BLaER1 (cell line): ENCODE data around the gene DDX42.

ENCODE experiments used
- H3K27ac ChIP-seq: shearing (Covaris generic); formaldehyde crosslinking; 2 replicates; pipeline ENCODE4 v1.8.1; 2022
- H3K27me3 ChIP-seq: shearing (Covaris generic); formaldehyde crosslinking; 2 replicates; pipeline ENCODE4 v1.8.1; 2022
- H3K36me3 ChIP-seq: shearing (Covaris generic); formaldehyde crosslinking; 2 replicates; pipeline ENCODE4 v1.8.1; 2022
- H3K4me1 ChIP-seq: shearing (Covaris generic); formaldehyde crosslinking; 2 replicates; pipeline ENCODE4 v1.8.1; 2022
- H3K4me2 ChIP-seq: shearing (Covaris generic); formaldehyde crosslinking; 2 replicates; pipeline ENCODE4 v1.8.1; 2022
- H3K4me3 ChIP-seq: shearing (Covaris generic); formaldehyde crosslinking; 2 replicates; pipeline ENCODE4 v1.8.1; 2022
- H3K9ac ChIP-seq: shearing (Covaris generic); formaldehyde crosslinking; 2 replicates; pipeline ENCODE4 v1.8.1; 2022
- H3K9me3 ChIP-seq: shearing (Covaris generic); formaldehyde crosslinking; 2 replicates; pipeline ENCODE4 v1.8.1; 2022
- H4K20me1 ChIP-seq: shearing (Covaris generic); formaldehyde crosslinking; 2 replicates; pipeline ENCODE4 v1.8.1; 2022
- Cebpa-rat ChIP-seq: shearing (Covaris generic); IDR thresholded peaks from 2 replicates; pipeline ENCODE4 v1.8.1; 2022

Gene DDX42

GRCh38 chr17:63774141-63774968, at the start of gene DDX42:
Gene DDX42 (plus strand): TSS chr17:63774170. CDS start chr17:63787050, 12,880 bp downstream.
- peaks cover 53% of the 10 kb centered on the region for H3K4me1 ChIP-seq
- H3K27me3 ChIP-seq: no peaks in the 10 kb centered on the region
- H3K27ac ChIP-seq: peak within 1 kb of the TSS; percentile 95
- H3K9me3 ChIP-seq: no peaks in the 10 kb centered on the region
- peak within 1 kb of the TSS; percentile 97 for H3K9ac ChIP-seq
- no peak for TF ChIP-seq Cebpa-rat
- peaks cover 49% of the 10 kb centered on the region for H3K36me3 ChIP-seq
- peak within 1 kb of the TSS; percentile 91 for H3K4me3 ChIP-seq
- H3K4me2 ChIP-seq: peak within 1 kb of the TSS; percentile 97
- peaks cover 91% of the 10 kb centered on the region for H4K20me1 ChIP-seq

- H3K4me2 ChIP-seq: no peak overlapping the region
- H3K4me1 ChIP-seq: peaks cover 7% of the 10 kb centered on the region
- no peak for TF ChIP-seq Cebpa-rat
Observed at GRCh38 chr17:63735691-63736090, 38.3 kb upstream of the DDX42 start.

GRCh38 chr17:63740464-63741142, 33.4 kb upstream of the DDX42 start:
- Histone ChIP-seq H3K9ac (peak overlapping the region; percentile 97), H3K9me3 (no peaks in the 10 kb centered on the region), H3K4me1 (peaks cover 19% of the 10 kb centered on the region), H3K4me3 (peak overlapping the region; percentile 91), H3K27ac (peak overlapping the region; percentile 96), H4K20me1 (peaks cover 9% of the 10 kb centered on the region; the same call in 1 of the 2 replicates), H3K27me3 (no peaks in the 10 kb centered on the region), H3K36me3 (peaks cover 11% of the 10 kb centered on the region), H3K4me2 (peak overlapping the region; percentile 80)
- TF ChIP-seq Cebpa-rat: no peak

More at GRCh38 chr17:63735691-63736090, 38.3 kb upstream of the DDX42 start:
- Histone ChIP-seq H3K9ac (no peak overlapping the region), H3K27me3 (no peaks in the 10 kb centered on the region), H3K9me3 (no peaks in the 10 kb centered on the region), H3K36me3 (peaks cover 37% of the 10 kb centered on the region), H3K27ac (no peak overlapping the region), H3K4me3 (no peak overlapping the region), H4K20me1 (peaks cover 12% of the 10 kb centered on the region)

- Histone ChIP-seq H3K27me3 (no peaks in the 10 kb centered on the region), H3K9ac (peak overlapping the region; percentile 97), H3K9me3 (no peaks in the 10 kb centered on the region), H3K4me2 (peak overlapping the region; percentile 80), H3K36me3 (peaks cover 11% of the 10 kb centered on the region), H3K27ac (peak overlapping the region; percentile 96), H3K4me1 (peaks cover 19% of the 10 kb centered on the region), H4K20me1 (peaks cover 6% of the 10 kb centered on the region; the same call in 1 of the 2 replicates), H3K4me3 (peak overlapping the region; percentile 91)
- TF ChIP-seq Cebpa-rat: no peak
Observed at GRCh38 chr17:63741143-63741407, 32.9 kb upstream of the DDX42 start.

- Histone ChIP-seq H3K9me3 (no peaks in the 10 kb centered on the region), H3K36me3 (peaks cover 16% of the 10 kb centered on the region), H3K4me1 (peaks cover 19% of the 10 kb centered on the region), H4K20me1 (peaks cover 6% of the 10 kb centered on the region; the same call in 1 of the 2 replicates), H3K4me2 (peak within 1 kb of the TSS; percentile 96), H3K4me3 (peak within 1 kb of the TSS; percentile 91), H3K27me3 (no peaks in the 10 kb centered on the region), H3K27ac (peak within 1 kb of the TSS; percentile 96), H3K9ac (peak within 1 kb of the TSS; percentile 97)
- TF ChIP-seq Cebpa-rat: no peak
Observed at GRCh38 chr17:63741408-63742173, 32.4 kb upstream of the DDX42 start, which contains the start of gene STRADA. Gene STRADA (minus strand): TSS chr17:63741799. CDS start chr17:63728369, 13,430 bp downstream.

- Histone ChIP-seq H3K36me3 (peaks cover 99% of the 10 kb centered on the region), H3K27ac (peak overlapping the region; percentile 42), H3K4me3 (no peak overlapping the region), H3K27me3 (no peaks in the 10 kb centered on the region), H3K9ac (peak overlapping the region; percentile 17; the same call in 1 of the 2 replicates), H3K4me1 (peaks cover 16% of the 10 kb centered on the region), H4K20me1 (no peaks in the 10 kb centered on the region), H3K4me2 (peak overlapping the region; percentile 47), H3K9me3 (no peaks in the 10 kb centered on the region)
- no peak for TF ChIP-seq Cebpa-rat
Observed at GRCh38 chr17:63751806-63752205, 22.2 kb upstream of the DDX42 start.

GRCh38 chr17:63752707-63753106, 21.3 kb upstream of the DDX42 start:
- peaks cover 99% of the 10 kb centered on the region for H3K36me3 ChIP-seq
- no peak for TF ChIP-seq Cebpa-rat
- no peak overlapping the region for H3K27ac ChIP-seq
- no peaks in the 10 kb centered on the region for H3K27me3 ChIP-seq
- no peak overlapping the region for H3K9ac ChIP-seq
- H3K4me2 ChIP-seq: no peak overlapping the region
- H3K4me3 ChIP-seq: no peak overlapping the region
- H4K20me1 ChIP-seq: no peaks in the 10 kb centered on the region
- H3K9me3 ChIP-seq: no peaks in the 10 kb centered on the region
- H3K4me1 ChIP-seq: peaks cover 16% of the 10 kb centered on the region

GRCh38 chr17:63753215-63753614, 20.8 kb upstream of the DDX42 start:
- TF ChIP-seq Cebpa-rat: no peak
- Histone ChIP-seq H3K9ac (no peak overlapping the region; the same call in 1 of the 2 replicates), H3K4me3 (no peak overlapping the region), H4K20me1 (no peaks in the 10 kb centered on the region), H3K36me3 (peaks cover 99% of the 10 kb centered on the region), H3K4me1 (peaks cover 16% of the 10 kb centered on the region), H3K9me3 (no peaks in the 10 kb centered on the region), H3K27me3 (no peaks in the 10 kb centered on the region), H3K27ac (no peak overlapping the region), H3K4me2 (no peak overlapping the region)

- TF ChIP-seq Cebpa-rat: no peak
- Histone ChIP-seq H3K27me3 (no peaks in the 10 kb centered on the region), H3K36me3 (peaks cover 97% of the 10 kb centered on the region), H3K9me3 (no peaks in the 10 kb centered on the region), H3K9ac (no peak overlapping the region), H3K4me2 (no peak overlapping the region), H3K27ac (no peak overlapping the region), H3K4me3 (no peak overlapping the region), H4K20me1 (no peaks in the 10 kb centered on the region), H3K4me1 (peaks cover 16% of the 10 kb centered on the region)
Observed at GRCh38 chr17:63754046-63754445, 19.9 kb upstream of the DDX42 start.
